SKM-1 treated with dmso at 0.1 percent for 144 hours (cell line): ENCODE measurements around the gene TMCC3.
A peak's percentile ranks its signal among the peaks of the same experiment; 100 is the strongest.

Experiments
- DNase-seq: peaks from one replicate; lab custom pipeline; 2025; ENCODE audit not compliant: unreplicated experiment; lab: John Stamatoyannopoulos, UW

The TMCC3 gene

GRCh38 chr12:94674051-94674451 is 23.7 kb upstream of the TMCC3 start:
- DNase-seq, result no peak

GRCh38 chr12:94673496-94673895 is 23.1 kb upstream of the TMCC3 start:
- no peak for DNase-seq

- DNase-seq, result no peak
Measured at GRCh38 chr12:94671917-94672316, 21.6 kb upstream of the TMCC3 start.

DNA sequence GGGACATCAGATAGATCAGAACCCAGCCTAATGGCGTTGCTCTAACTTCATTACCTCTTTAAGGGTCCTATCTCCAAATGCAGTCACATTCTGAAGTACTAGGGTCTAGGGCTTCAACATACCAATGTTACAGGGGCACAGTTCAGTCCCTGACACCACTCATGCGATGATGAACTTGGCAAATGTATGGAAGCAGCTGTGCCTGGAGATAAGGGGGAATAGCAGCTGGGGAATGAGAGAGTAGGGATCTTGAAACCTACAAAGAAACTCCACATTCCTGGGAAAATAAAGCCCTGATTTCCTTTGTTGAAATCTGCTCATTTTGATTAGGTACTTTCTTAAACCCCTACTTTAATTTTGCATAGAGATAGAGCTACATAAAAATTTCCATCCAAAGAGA is 20.5 kb upstream of the TMCC3 start:
- DNase-seq, result no peak

DNA sequence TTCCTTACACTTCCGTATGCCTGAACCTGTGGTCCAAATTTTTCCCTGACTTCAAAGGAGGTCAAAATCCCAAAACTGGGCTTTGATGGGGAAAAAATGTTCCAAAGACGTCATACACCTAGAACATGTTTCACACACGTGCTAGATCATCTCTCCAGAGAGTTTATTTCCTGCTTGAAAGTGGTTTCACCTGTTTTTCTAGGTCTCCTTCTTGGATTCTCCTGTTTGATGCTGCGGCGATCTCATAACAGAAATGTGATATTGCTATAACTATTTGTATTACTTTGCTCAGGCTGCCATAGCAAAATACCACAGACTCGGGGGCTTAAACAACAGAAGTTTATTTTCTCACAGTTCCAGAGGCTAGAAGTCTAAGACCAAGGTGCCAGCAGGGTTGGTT is 19.7 kb upstream of the TMCC3 start:
- DNase-seq, result no peak

GRCh38 chr12:94667031-94667540 is 16.7 kb upstream of the TMCC3 start:
- no peak for DNase-seq

- no peak for DNase-seq
Measured at GRCh38 chr12:94666158-94666557, 15.8 kb upstream of the TMCC3 start.

- DNase-seq, result no peak
Measured at GRCh38 chr12:94663702-94664101, 13.3 kb upstream of the TMCC3 start.

DNA sequence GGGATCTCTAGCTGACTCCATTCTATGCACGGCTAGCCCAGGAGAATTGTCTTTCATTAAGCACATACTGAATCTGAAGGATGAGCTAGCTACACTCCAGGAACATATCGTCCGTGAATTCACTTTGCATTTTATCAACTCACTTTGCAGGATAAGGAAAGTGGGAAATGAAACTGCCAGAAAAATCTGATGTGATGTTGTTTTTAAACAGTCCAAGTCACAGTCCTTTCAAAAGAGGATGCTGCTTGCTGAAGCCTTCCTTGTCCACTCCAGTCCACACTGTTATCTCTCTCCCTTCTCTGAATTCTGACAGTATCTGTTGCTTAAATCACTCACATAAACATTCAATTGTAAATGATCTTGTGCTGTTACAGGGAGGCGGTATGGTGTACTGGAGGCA is 12.7 kb upstream of the TMCC3 start:
- no peak for DNase-seq

DNA sequence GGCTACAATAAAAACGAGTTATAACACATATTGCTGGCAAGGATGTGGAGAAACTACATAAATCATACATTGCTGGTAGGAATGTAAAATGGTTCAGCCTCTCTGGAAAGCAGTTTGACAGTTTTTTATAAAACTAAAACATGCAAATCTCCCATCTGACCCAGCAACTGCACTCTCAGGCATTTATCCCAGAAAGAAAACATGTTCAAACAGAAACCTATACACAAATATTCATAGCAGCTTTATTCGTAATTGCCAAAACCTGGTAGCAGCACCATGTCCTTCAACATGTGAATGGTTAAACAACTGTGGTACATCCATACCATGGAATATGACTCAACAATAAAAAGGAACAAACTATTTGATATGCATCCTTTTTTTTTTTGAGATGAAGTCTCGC is 10.1 kb upstream of the TMCC3 start:
- DNase-seq, result no peak

GRCh38 chr12:94659346-94659930 is 9.1 kb upstream of the TMCC3 start:
- no peak for DNase-seq

- no peak for DNase-seq
Measured at GRCh38 chr12:94658931-94659330, 8.6 kb upstream of the TMCC3 start.

- DNase-seq, result no peak
Measured at GRCh38 chr12:94656556-94656955, 6.2 kb upstream of the TMCC3 start.

DNA sequence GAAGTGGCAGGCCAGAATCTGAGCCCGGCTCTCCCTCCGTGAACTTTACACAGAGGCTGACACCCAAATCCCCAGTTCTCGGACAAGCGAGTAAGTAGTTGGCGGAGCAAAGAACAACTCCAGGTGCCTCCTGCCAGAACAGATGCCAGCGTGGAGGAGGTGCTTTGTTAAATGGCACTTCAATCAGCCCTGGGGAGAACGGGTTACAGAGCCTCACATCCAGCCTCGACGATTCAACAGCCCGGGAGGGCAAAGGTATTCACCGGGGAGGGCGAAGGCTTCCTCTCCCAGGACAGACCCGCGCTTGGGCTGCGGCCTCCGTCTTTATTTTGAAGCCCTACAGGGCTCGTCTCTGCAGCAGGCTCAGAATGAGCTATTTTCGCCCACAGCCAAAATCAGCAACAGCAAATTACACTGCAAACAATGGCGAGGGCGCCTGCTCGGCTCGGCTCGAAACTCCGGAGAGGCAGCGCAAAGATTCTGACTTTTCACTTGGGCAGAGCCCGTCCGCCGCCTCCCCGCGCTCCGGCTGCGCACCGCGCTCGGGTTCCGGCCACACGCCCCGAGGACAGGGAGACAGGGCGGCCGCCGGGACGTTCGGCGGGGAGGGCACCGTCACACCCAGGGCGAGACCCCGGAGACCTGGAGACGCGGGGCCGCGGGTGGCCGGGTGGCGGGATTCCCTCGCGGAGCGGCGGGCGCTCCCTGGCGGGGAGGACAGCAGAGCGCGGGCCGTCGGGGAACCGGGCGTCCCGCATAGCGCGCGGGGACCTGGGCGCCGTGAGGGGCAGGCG is 811 bp downstream of the TMCC3 start:
- no peak for DNase-seq

GRCh38 chr12:94648578-94648977 is 1.8 kb downstream of the TMCC3 start:
- DNase-seq, result no peak

DNA sequence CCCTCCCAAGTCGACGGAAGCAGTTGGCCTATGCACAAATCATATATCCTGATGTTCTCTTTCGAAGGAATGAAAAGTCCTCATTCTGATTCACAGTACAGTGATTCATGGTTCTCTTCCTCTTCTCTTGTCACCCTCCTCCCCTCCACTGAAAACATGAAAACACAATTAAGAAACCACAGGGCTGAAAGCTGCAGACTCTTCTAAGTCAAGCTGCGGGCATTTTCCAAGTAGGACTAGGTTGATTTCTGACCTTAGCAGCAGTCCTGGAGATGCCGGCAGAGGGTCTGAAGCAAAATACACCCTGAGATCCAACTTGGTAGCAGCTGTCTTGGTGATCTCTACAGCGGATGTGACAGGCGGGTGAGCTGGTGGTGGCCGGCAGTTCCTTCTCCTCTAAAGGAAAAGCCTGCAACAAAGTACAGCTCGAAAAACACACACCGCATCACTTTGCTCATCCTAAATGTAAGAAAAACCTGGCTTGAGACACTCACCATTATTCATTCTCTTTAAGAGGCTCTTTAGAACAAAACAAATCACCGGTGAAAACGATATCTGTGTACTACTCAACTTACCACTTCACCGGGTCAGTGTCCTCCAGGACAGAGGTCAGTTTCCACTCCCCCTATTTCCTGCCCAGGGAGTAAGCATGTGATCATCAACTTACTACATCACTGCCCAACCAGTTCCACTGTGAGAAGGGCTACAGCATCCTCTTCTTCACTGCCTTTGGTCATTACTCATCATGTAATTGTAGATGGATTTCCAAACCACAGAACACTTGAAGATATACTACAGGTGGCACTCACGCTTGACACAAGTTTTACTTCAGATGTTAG is 6.0 kb downstream of the TMCC3 start:
- DNase-seq, result no peak

DNA sequence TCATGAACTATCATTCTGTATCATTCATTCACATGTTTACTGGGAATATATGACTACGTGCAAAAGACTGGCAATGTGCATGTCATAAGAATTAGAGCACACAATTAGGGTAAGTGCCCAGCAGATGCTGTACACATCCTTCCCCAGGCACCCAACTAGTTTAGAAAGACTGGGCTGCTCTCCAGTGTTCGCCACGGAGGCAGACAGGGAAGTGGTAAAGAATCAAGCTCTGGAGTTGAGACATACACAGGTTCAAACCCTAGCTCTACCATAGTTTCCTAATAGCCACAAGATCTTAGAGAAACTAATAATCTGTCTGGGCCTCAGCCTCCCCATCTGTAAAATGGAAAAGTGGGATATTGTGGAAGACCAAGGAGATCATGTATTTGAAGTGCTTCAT is 6.8 kb downstream of the TMCC3 start:
- no peak for DNase-seq

GRCh38 chr12:94641283-94641682 is 9.1 kb downstream of the TMCC3 start:
- no peak for DNase-seq

DNA sequence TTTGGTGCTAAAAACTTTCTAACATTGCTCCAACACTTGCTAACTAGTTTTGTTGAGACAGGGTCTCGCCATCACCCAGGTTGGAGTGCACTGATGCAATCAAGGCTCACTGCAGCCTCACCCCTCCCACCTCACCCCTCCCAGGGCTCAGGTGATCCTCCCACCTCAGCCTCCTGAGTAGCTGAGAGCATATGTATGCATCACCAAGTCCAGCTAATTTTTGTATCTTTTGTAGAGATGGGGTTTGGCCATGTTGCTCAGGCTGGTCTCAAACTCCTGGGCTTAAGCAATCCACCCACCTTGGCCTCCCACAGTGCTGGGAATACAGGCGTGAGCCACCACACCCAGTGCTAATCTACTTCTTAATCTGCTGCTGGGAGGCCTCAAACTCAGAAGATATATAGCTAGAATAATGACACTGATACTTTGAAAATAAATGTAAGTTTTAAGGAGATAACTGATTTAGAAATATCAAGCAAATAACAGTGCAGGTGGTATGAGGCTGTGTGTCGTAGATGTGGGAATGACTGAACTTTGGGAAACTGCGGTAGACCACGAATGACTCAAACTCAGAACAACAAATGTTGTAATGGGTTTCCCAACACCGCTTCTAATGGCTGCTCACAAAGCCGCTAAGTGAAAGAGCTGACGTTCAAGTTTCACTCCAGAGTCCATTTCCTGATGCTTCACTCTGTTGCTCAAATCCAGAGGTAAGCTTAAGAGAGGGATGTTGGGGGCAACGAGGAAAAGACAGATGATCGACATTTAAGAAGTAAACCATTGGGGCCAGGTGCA is 10.0 kb downstream of the TMCC3 start:
- peak; percentile 54 for DNase-seq

DNA sequence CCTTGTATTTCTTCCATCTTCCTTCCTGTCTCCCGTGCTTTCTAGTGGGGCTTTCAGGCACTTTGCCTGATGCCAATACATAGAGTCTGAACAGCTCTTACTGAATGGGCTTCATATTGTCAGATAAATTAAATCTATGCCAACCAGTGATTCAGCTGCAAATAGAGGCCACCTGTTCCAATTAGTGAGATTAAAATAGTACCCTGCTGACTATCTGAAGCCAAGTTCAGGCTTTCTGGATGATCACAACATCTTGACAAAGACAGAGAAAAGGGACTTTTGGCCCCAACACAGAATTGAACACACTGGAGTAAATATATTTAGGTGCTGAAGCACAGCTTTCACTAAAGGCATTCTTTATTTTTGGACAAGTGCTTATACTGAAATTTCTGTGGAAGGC is 11.8 kb downstream of the TMCC3 start:
- DNase-seq, result no peak
